Peyer's patch (tissue), 4 donors: ENCODE results near the gene PRR5. TPM values are rescaled to one million over a fixed set of nuclear protein-coding genes. Genes with fewer than 3 reads are reported as not detected.
"Not testable (repeated sequence)": the region's sequence is repeated elsewhere in the genome, so short reads cannot be mapped to it uniquely, and the experiment has no call there.

Experiments used
- DNase-seq, 3 donors: peaks; one replicate each; pipeline ENCODE4 v3.0.0-alpha.2; 2017 to 2019
- H3K27ac ChIP-seq, 4 donors: fragments of 200-600 bp; sonication (generic); one replicate each; pipeline ENCODE4 v1.5.1; 2016 to 2019
- H3K27me3 ChIP-seq, 2 donors: fragments of 200-600 bp; sonication (generic); one replicate each; pipeline ENCODE4 v1.5.1; 2019
- H3K36me3 ChIP-seq, 3 donors: fragments of 200-600 bp; sonication (generic); one replicate each; pipeline ENCODE4 v1.5.1; 2016 to 2019
- H3K4me1 ChIP-seq, 4 donors: fragments of 200-600 bp; sonication (generic); one replicate each; pipeline ENCODE4 v1.5.1; 2016 to 2019
- H3K4me3 ChIP-seq, 4 donors: fragments of 200-600 bp; sonication (generic); 1 replicate in 3 of 4; 2 replicates in 1 of 4; pipeline ENCODE4 v1.5.1; 2016 to 2019; ENCODE audit warnings: mild to moderate bottlenecking in 1 of 4
- H3K9me3 ChIP-seq, 4 donors: fragments of 200-600 bp; sonication (generic); one replicate each; pipeline ENCODE4 v1.5.1; 2016 to 2019; ENCODE audit warnings: mild to moderate bottlenecking in 1 of 4
- POLR2A ChIP-seq, 2 donors: fragments of 450-650 bp; IDR thresholded peaks; one replicate each; pipeline ENCODE4 v1.5.1; 2017; ENCODE audit warnings: antibody characterized with exemption in 2 of 2, mild to moderate bottlenecking in 2 of 2, moderate library complexity in 2 of 2
- total RNA-seq, 4 donors: library from RNA; depleted of rRNA; stranded (reverse); fragments of >200 nt; gene quantifications; one replicate each; pipeline ENCODE4 v1.1.0, GENCODE V29; 2016
- TF ChIP-seq, protein P1 (sequence below), 6 experiments: fragments of 450-650 bp in 4 of 6; fragments of 200-600 bp in 2 of 6; sonication (generic) in 1 of 6; IDR thresholded peaks; one replicate each; pipeline ENCODE4 v1.5.1; 2017 to 2019; ENCODE audit warnings: antibody characterized with exemption in 6 of 6, mild to moderate bottlenecking in 3 of 6, moderate library complexity in 1 of 6

PRR5 gene
- total RNA-seq, 4 donors from 2014 or later = 20.6 to 84.3 (median 51.0) TPM

GRCh38 chr22:44676441-44677352, 25.3 kb upstream of the PRR5 start:
- H3K27ac ChIP-seq = peak overlapping the region in 3 of 4 donors; percentile 30 to 80 (median 71)

DNA sequence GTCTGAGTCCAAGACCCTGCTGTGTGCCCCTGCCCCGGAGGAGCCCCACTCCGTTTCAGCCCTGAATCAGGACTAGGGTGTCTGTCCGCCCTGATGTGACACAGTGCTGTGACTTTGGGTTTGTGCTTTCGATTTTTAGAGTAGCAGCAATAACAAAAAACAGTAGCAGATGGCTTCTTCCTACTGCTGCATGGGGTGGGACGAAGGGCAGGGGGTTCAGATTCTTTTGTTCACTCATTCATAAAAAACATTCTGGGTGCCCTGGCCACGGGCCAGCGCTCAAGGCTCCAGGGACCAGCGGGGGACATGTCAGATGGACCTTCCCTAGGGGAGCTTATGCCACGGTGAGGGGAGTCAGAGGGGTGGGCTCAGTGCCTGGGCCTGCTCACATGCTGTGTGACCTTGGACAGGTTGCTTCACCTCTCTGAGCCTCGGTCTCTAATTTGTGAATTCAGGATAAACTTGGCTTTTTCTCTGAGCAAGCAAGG, 24.6 kb upstream of the PRR5 start:
- DNase-seq = no peak
- Histone ChIP-seq H3K4me3 (peak overlapping the region in 3 of 4 donors; percentile 11 to 58 (median 53)), H3K9me3 (no peaks in the 10 kb centered on the region), H3K4me1 (peaks cover 0 to 20% (median 2%) of the 10 kb centered on the region in 4 donors), H3K27ac (peak overlapping the region in 3 of 4 donors; percentile 30 to 80 (median 71)), H3K36me3 (no peaks in the 10 kb centered on the region), H3K27me3 (no peaks in the 10 kb centered on the region)
- TF ChIP-seq, protein P1, sequence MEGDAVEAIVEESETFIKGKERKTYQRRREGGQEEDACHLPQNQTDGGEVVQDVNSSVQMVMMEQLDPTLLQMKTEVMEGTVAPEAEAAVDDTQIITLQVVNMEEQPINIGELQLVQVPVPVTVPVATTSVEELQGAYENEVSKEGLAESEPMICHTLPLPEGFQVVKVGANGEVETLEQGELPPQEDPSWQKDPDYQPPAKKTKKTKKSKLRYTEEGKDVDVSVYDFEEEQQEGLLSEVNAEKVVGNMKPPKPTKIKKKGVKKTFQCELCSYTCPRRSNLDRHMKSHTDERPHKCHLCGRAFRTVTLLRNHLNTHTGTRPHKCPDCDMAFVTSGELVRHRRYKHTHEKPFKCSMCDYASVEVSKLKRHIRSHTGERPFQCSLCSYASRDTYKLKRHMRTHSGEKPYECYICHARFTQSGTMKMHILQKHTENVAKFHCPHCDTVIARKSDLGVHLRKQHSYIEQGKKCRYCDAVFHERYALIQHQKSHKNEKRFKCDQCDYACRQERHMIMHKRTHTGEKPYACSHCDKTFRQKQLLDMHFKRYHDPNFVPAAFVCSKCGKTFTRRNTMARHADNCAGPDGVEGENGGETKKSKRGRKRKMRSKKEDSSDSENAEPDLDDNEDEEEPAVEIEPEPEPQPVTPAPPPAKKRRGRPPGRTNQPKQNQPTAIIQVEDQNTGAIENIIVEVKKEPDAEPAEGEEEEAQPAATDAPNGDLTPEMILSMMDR (IDR thresholded peaks at IDR 0.05) = no peak
- no peak for TF ChIP-seq POLR2A (IDR thresholded peaks at IDR 0.05)

More at GRCh38 chr22:44676441-44677352, 25.3 kb upstream of the PRR5 start:
- peak; percentile 53 to 60 for TF ChIP-seq POLR2A (IDR thresholded peaks at IDR 0.05)
- TF ChIP-seq, protein P1 (IDR thresholded peaks at IDR 0.05) = no peak
- Histone ChIP-seq H3K9me3 (no peaks in the 10 kb centered on the region), H3K4me3 (peak overlapping the region in 3 of 4 donors; percentile 11 to 58 (median 53)), H3K36me3 (no peaks in the 10 kb centered on the region), H3K27me3 (no peaks in the 10 kb centered on the region), H3K4me1 (peaks cover 0 to 20% (median 2%) of the 10 kb centered on the region in 4 donors)
- peak in 2 of 3 donors; percentile 86 to 88 for DNase-seq

- TF ChIP-seq, protein P1 (IDR thresholded peaks at IDR 0.05) = no peak
- TF ChIP-seq POLR2A (IDR thresholded peaks at IDR 0.05) = no peak
- DNase-seq = no peak
- Histone ChIP-seq H3K36me3 (no peaks in the 10 kb centered on the region), H3K27ac (peak overlapping the region in 1 of 4 donors; percentile 71), H3K4me1 (peaks cover 0 to 20% (median 2%) of the 10 kb centered on the region in 4 donors), H3K9me3 (no peaks in the 10 kb centered on the region), H3K4me3 (peak overlapping the region in 3 of 4 donors; percentile 11 to 58 (median 53)), H3K27me3 (no peaks in the 10 kb centered on the region)
Measured at GRCh38 chr22:44677871-44678555, 24.0 kb upstream of the PRR5 start.

DNA sequence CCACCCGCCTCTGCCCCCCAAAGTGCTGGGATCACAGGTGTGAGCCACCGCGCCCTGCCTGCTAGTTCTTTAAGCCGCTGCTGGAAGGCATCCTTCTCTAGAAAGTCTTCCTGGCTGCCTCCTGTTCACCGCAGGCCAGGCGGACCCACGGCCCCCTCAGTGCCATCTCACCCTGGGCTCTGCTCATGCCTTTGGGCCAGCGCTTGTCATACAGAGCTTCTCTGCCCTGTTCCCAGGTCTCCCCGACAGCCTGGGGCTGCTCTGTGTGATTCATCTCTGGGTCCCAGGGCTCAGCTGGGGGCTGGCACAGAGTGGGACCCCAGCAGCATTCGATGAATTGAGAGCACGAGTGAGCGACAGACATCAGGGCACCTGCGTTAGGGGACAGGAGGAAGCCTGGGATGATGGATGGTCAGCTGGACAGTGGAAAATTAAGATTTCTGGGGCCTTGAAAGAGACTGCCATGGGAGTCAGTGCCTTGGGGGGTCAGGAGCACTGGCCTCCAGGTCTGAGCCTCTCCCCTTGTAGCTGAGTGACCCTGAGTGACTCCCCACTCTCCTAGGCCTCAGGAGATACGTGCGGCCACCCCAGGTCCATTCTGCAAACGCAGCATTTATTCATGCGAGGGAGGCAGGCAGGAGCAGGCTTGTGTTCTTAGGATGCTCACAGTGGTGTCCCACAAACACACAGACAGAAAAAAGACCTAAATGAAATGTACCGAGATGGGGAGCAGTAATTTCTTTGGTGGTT, 23.3 kb upstream of the PRR5 start:
- Histone ChIP-seq H3K4me1 (peaks cover 0 to 20% (median 2%) of the 10 kb centered on the region in 4 donors), H3K9me3 (no peaks in the 10 kb centered on the region), H3K4me3 (no peak overlapping the region), H3K27me3 (no peaks in the 10 kb centered on the region), H3K27ac (no peak overlapping the region), H3K36me3 (no peaks in the 10 kb centered on the region)
- DNase-seq = no peak
- TF ChIP-seq POLR2A (IDR thresholded peaks at IDR 0.05) = no peak
- TF ChIP-seq, protein P1 (IDR thresholded peaks at IDR 0.05) = no peak

- not testable (repeated sequence) for H3K36me3 ChIP-seq, H3K27me3 ChIP-seq
Measured at GRCh38 chr22:44679306-44679647, 22.7 kb upstream of the PRR5 start.

More at GRCh38 chr22:44679306-44679647, 22.7 kb upstream of the PRR5 start:
- peaks cover 0 to 23% (median 2%) of the 10 kb centered on the region in 4 donors for H3K4me1 ChIP-seq
- H3K9me3 ChIP-seq, H3K4me3 ChIP-seq, DNase-seq, H3K27ac ChIP-seq: not testable (repeated sequence)
